T-helper 1 cell treated with Interleukin-12 subunit alpha and Interleukin-12 subunit beta and Interleukin-4 antibody, amounts not matched to agents 30 μg/mL and 1 μg/mL, for 36 hours (primary cell): ENCODE results near the gene DMRTC1.
"Not testable (repeated sequence)": the region's sequence is repeated elsewhere in the genome, so short reads cannot be mapped to it uniquely, and the experiment has no call there.

Source experiments
- H3K27ac Mint-ChIP-seq: one replicate; pipeline ENCODE4 v1.8.0; 2021; ENCODE audit warnings: mild to moderate bottlenecking, mixed read lengths
- H3K27me3 Mint-ChIP-seq: one replicate; pipeline ENCODE4 v1.8.0; 2021; ENCODE audit warnings: low read depth, mixed read lengths
- H3K36me3 Mint-ChIP-seq: one replicate; pipeline ENCODE4 v1.8.0; 2021; ENCODE audit warnings: low read depth, mixed read lengths
- H3K4me1 Mint-ChIP-seq: one replicate; pipeline ENCODE4 v1.8.0; 2021; ENCODE audit warnings: low read depth, mixed read lengths
- H3K4me3 Mint-ChIP-seq: one replicate; pipeline ENCODE4 v1.8.0; 2021; ENCODE audit warnings: mild to moderate bottlenecking, moderate library complexity, mixed read lengths
- H3K9me3 Mint-ChIP-seq: one replicate; pipeline ENCODE4 v1.8.0; 2021; ENCODE audit warnings: mixed read lengths

The DMRTC1 gene

DNA sequence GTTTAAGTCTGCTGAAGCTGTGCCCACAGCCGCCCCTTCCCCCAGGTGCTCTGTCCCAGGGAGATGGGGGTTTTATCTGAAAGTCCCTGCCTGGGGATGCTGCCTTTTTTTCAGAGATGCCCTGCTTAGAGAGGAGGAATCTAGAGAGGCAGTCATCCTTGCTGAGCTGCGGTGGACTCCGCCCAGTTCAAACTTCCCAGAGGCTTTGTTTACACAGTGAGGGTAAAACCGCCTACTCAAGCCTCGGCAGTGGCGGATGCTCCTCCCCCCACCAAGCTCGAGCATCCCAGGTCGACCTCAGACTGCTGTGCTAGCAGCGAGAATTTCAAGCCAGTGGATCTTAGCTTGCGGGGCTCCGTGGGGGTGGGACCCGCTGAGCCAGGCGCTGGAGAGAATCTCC, 112.9 kb downstream of the DMRTC1 start:
- H3K9me3 Mint-ChIP-seq, H3K27ac Mint-ChIP-seq, H3K36me3 Mint-ChIP-seq, H3K4me1 Mint-ChIP-seq, H3K4me3 Mint-ChIP-seq, H3K27me3 Mint-ChIP-seq: not testable (repeated sequence)
